HFF-Myc (cell line): ENCODE results near the gene ASB7.

Source experiments
- DNase-seq: peaks from one replicate; pipeline ENCODE4 v3.0.0-alpha.2; 2011; ENCODE audit warnings: low read depth; ENCODE audit errors: extremely low read depth
- H3K4me3 ChIP-seq: replicated peaks from 2 replicates; pipeline ENCODE4 v1.5.1; 2011; ENCODE audit warnings: low read depth, mild to moderate bottlenecking, control low read depth, low read length
- TF ChIP-seq, protein P1 (sequence below): IDR thresholded peaks from 2 replicates; pipeline ENCODE4 v1.5.1; 2012; ENCODE audit warnings: mild to moderate bottlenecking, low read depth, low read length, control low read depth; ENCODE audit errors: missing control alignments

The ASB7 gene

DNA sequence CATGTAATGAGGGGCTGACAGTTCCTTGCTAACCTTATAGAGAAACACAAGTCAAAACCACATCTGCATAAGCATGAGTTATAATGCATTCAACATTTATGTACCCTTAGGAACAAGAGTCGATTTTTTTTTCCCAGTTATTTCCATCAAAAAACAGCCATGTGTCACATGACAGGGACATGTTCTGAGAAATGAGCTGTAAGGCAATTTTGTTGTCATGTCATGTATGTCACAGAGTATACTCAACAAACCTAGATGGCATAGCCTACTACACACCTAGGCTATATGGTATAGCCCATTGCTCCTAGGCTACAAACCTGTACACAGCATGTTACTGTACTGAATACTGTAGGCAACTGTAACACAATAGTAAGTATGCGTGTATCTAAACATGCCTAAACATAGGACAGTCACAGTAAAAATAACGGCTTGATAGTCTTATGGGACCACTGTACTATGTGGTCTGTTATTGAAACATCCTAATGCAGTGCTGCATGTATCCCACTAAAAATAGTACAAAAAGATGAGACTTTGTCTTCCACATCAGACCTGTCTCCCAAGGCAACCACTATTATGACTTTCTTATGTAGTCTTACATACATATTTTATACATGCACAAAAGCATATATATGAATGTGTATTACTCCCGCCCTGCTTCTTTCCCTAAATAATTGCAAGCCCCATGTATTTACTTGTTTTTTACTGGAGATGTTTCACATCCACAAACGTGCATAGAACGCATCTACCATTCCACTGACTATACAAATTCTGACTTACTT, 35.4 kb upstream of the ASB7 start:
- DNase-seq: no peak
- TF ChIP-seq, protein P1, sequence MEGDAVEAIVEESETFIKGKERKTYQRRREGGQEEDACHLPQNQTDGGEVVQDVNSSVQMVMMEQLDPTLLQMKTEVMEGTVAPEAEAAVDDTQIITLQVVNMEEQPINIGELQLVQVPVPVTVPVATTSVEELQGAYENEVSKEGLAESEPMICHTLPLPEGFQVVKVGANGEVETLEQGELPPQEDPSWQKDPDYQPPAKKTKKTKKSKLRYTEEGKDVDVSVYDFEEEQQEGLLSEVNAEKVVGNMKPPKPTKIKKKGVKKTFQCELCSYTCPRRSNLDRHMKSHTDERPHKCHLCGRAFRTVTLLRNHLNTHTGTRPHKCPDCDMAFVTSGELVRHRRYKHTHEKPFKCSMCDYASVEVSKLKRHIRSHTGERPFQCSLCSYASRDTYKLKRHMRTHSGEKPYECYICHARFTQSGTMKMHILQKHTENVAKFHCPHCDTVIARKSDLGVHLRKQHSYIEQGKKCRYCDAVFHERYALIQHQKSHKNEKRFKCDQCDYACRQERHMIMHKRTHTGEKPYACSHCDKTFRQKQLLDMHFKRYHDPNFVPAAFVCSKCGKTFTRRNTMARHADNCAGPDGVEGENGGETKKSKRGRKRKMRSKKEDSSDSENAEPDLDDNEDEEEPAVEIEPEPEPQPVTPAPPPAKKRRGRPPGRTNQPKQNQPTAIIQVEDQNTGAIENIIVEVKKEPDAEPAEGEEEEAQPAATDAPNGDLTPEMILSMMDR: no peak

DNA sequence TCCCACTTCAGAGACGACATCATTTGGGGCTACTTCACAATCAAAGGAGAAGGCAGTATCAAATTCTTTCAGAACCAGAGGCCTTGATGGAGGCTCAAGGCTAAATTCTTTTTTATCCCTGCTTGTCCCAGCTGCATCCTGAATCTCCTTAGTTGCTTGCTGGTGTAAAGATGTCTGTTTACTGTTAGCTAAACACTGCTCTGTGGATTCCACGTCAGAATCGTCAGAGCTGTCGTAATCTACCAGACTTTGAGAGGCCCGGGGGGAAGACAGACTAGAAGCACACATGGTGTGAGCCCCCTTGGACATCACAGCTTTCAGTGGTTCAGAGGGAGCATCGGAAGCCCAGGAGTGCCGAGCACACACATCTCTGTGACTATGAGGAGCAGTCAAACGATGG, 33.0 kb upstream of the ASB7 start:
- DNase-seq: no peak
- TF ChIP-seq, protein P1: no peak
- H3K4me3 ChIP-seq: no peak overlapping the region

More for the DNA sequence above, 35.4 kb upstream of the ASB7 start:
- no peak overlapping the region for H3K4me3 ChIP-seq

DNA sequence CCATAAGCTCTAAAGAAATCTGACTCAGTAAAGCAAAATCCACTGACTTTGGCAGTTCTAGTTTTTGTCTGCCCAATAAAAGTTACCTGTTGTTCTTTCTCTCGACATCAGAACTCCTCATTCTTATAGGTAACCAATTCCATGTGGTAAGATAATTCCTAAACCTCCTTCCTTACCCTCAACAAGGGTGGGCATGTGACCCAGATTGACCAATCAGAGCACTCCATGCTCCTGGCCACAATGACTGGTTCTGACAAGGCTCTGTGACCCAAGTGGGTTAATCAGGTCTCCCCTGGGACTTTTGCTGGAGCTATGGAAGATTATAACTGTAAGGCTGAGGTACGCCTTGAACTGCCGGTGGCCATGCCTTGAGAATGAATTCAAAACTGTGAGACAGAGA, 32.1 kb upstream of the ASB7 start:
- DNase-seq: no peak
- H3K4me3 ChIP-seq: no peak overlapping the region
- TF ChIP-seq, protein P1: no peak

DNA sequence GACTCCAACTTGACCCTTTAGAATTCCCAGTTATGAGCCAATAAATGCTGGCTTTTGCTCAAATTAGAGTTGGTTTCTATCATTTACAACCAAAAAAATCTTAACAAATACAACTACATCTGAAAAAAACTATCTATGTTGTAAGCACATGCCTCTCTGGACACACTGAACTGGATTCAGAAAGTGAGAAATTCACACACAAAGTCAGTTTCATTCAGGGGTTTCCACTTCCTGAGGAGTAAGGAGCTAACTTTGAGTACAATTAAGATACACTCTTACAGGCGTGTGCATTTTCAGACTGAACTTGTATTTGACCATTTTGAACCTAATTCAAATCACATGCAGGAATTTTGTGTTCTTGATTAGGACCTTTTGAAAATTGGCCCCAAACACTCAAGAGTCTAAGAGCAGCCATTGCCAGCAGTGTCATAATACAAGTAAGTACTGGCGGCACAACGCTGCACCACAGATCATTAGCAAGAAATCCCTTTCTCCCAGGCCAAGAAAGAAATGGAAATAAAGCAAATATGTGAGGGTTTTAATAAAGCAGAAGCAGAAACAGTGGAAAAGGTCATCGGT, 31.6 kb upstream of the ASB7 start:
- H3K4me3 ChIP-seq: no peak overlapping the region
- TF ChIP-seq, protein P1: no peak
- DNase-seq: no peak

DNA sequence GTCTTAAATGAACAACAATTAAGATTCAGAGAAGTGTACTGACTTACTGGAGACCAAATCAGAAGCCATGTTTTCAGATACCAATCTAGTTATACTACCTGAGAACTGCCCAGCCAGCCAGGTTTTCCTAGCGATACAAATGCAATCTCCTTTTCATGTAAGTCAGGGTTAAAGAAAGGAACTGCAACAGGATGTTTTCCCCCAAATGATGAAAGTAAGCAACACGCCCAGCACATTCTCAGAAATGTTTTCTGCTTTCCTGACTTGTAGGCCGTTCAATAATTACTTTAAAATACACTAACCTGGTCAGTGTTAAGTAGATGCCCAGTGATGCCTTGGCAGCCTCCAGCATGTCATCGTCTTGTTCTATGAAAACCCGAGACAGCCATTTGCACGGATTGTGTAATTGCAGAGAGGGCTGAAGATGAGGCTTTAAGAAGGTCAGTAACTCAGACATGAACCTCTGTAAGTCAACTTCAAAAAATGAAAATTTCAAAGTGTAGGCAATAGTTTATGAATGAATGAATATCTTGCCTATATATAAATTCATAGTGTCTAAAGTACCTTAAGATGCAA, 30.7 kb upstream of the ASB7 start:
- TF ChIP-seq, protein P1: no peak
- DNase-seq: no peak
- no peak overlapping the region for H3K4me3 ChIP-seq

DNA sequence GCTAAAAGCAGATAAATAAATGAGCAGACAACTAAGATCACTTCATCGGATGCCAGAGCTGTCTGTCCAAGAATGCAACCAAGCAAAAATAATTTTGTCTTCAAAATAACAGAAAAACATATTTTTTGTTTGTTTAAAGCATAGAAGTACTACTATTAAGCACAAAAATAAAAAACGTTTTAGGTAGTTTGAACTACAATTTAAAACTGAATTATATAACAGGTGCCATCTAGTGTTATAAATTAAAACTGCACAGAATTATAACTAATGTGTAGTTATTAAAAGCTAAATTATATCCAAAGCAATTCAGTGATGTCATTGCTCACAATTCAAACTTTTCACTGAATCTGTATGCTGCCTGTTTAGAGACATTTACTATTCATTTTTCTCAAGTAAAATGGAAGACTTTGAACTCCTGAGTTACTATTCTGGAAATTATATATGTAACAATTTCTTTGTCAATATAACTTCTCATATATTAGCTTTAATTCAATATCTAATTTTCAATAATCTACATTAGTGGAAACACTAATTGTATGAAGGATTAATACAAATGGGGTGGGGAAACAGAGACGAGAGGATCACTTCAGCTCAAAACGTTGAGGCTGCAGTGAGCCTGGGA, 29.9 kb upstream of the ASB7 start:
- no peak overlapping the region for H3K4me3 ChIP-seq
- TF ChIP-seq, protein P1: no peak
- DNase-seq: no peak
